HCT116 (cell line): ENCODE data around the gene NPTX1. TPM values are rescaled to one million over a fixed set of nuclear protein-coding genes. Genes with fewer than 3 reads are reported as not detected.

Experiments used
- ATAC-seq: fragments of 200-7000 bp; cut with Tn5 transposase; 2 replicates; pipeline ENCODE4 v1.9.1; 2020; ENCODE audit warnings: mild to moderate bottlenecking, moderate library complexity
- BruUV-seq: library from RNA; stranded (reverse); fragments of 400-500 nt; replicated peaks from 2 replicates; lab custom pipeline; 2021; lab: Mats Ljungman, UMichigan
- CTCF ChIA-PET: fragments of 300-600 bp; sonication (Branson Sonifier 250); formaldehyde crosslinking; loops from one replicate; lab custom pipeline; 2021; ENCODE audit warnings: antibody characterized with exemption; lab: Charles Lee
- POLR2A ChIA-PET: fragments of 300-600, 350-600 bp; sonication (Branson Sonifier 250); formaldehyde crosslinking; loops from one replicate; lab custom pipeline; 2021; ENCODE audit warnings: antibody characterized with exemption; lab: Charles Lee
- RAD21 ChIA-PET, 2 experiments: fragments of 300-600 bp; sonication (Branson Sonifier 250); formaldehyde crosslinking; loops; one replicate each; lab custom pipeline; 2023; ENCODE audit warnings: low total read pairs in 2 of 2; ENCODE audit not compliant: uncharacterized antibody in 2 of 2, unreplicated experiment in 2 of 2, low non-redundant PET in 1 of 2; lab: Charles Lee
- DNase-seq: peaks from one replicate; pipeline ENCODE4 v3.0.0-alpha.2; 2010; ENCODE audit warnings: low read depth, low spot score
- H2AFZ ChIP-seq: fragments of 200-600 bp; shearing (Covaris generic), sonication (generic); 2 replicates; pipeline ENCODE4 v1.6.1; 2017; ENCODE audit warnings: low read depth, mixed run types, mixed read lengths, antibody characterized with exemption, low read length; ENCODE audit not compliant: poor library complexity, severe bottlenecking
- H3K27ac ChIP-seq: 2 replicates; pipeline ENCODE4 v1.5.1; 2012; ENCODE audit warnings: low read depth, low read length
- H3K27me3 ChIP-seq: fragments of 200-600 bp; sonication (generic); 2 replicates; pipeline ENCODE4 v1.6.1; 2016; ENCODE audit warnings: mixed run types, low read length, mixed read lengths; ENCODE audit not compliant: insufficient read depth
- H3K36me3 ChIP-seq, 2 experiments: fragments of 200-500 bp in 1 of 2; fragments of 200-600 bp in 1 of 2; sonication (Bioruptor generic) in 1 of 2; sonication (generic) in 1 of 2; 2 replicates each; pipeline versions ENCODE4 v1.5.1 to v1.6.1; 2014 to 2016; ENCODE audit warnings: low read length in 2 of 2, inconsistent platforms in 1 of 2, mixed read lengths in 1 of 2, mixed run types in 1 of 2; ENCODE audit not compliant: insufficient read depth in 2 of 2, control insufficient read depth in 1 of 2
- H3K4me1 ChIP-seq, 2 experiments: fragments of 200-600 bp in 1 of 2; sonication (generic) in 1 of 2; 2 replicates each; pipeline versions ENCODE4 v1.5.1 to v1.6.1; 2012 to 2017; ENCODE audit warnings: low read length in 2 of 2, inconsistent platforms in 1 of 2, mild to moderate bottlenecking in 1 of 2, mixed read lengths in 1 of 2, mixed run types in 1 of 2, moderate library complexity in 1 of 2; ENCODE audit not compliant: insufficient read depth in 2 of 2, control insufficient read depth in 1 of 2
- H3K4me2 ChIP-seq: fragments of 200-600 bp; sonication (generic); 2 replicates; pipeline ENCODE4 v1.6.1; 2017; ENCODE audit warnings: mixed run types, low read length, mixed read lengths
- H3K4me3 ChIP-seq, 2 experiments: fragments of 200-600 bp in 1 of 2; sonication (generic) in 1 of 2; replicated peaks in 1 of 2; 2 replicates each; pipeline ENCODE4 v1.5.1; 2011 to 2016; ENCODE audit warnings: low read length in 2 of 2, control low read depth in 1 of 2, low read depth in 1 of 2, mild to moderate bottlenecking in 1 of 2, mixed read lengths in 1 of 2, mixed run types in 1 of 2
- H3K79me2 ChIP-seq: fragments of 200-600 bp; sonication (generic); 2 replicates; pipeline ENCODE4 v1.6.1; 2017; ENCODE audit warnings: mild to moderate bottlenecking, mixed run types, low read length, moderate library complexity, mixed read lengths; ENCODE audit not compliant: insufficient read depth
- H3K9ac ChIP-seq: fragments of 200-600 bp; sonication (generic); 2 replicates; pipeline ENCODE4 v1.6.1; 2016; ENCODE audit warnings: low read length, mixed read lengths
- H3K9me2 ChIP-seq: fragments of 200-600 bp; sonication (generic), shearing (Covaris generic); 2 replicates; pipeline ENCODE4 v1.6.1; 2017; ENCODE audit warnings: mixed run types, mild to moderate bottlenecking, moderate library complexity; ENCODE audit not compliant: insufficient read depth
- H3K9me3 ChIP-seq, 2 experiments: fragments of 200-500 bp in 1 of 2; fragments of 200-600 bp in 1 of 2; sonication (Bioruptor generic) in 1 of 2; sonication (generic) in 1 of 2; 2 replicates each; pipeline ENCODE4 v1.6.1; 2014 to 2017; ENCODE audit warnings: low read length in 2 of 2, mixed read lengths in 2 of 2, inconsistent platforms in 1 of 2, low read depth in 1 of 2, mild to moderate bottlenecking in 1 of 2, mixed run types in 1 of 2, moderate library complexity in 1 of 2; ENCODE audit not compliant: control insufficient read depth in 1 of 2, insufficient read depth in 1 of 2
- H4K20me1 ChIP-seq: fragments of 200-600 bp; sonication (generic), shearing (Covaris generic); 2 replicates; pipeline ENCODE4 v1.6.1; 2017; ENCODE audit warnings: mixed run types, mild to moderate bottlenecking, moderate library complexity; ENCODE audit not compliant: insufficient read depth
- CBX3 ChIP-seq: IDR thresholded peaks from 2 replicates; pipeline ENCODE4 v1.6.1; 2012; ENCODE audit warnings: low read depth
- CEBPB ChIP-seq: IDR thresholded peaks from 2 replicates; pipeline ENCODE4 v1.6.1; 2012; ENCODE audit warnings: low read depth
- ELF1 ChIP-seq: IDR thresholded peaks from 2 replicates; pipeline ENCODE4 v1.6.1; 2012; ENCODE audit warnings: low read depth, borderline replicate concordance
- JUND ChIP-seq: IDR thresholded peaks from 2 replicates; pipeline ENCODE4 v1.6.1; 2012
- POLR2A ChIP-seq: IDR thresholded peaks from 2 replicates; pipeline ENCODE4 v1.7.0; 2011; ENCODE audit warnings: borderline replicate concordance; ENCODE audit not compliant: insufficient read depth, insufficient read length; ENCODE audit errors: extremely low read depth
- POLR2AphosphoS5 ChIP-seq: IDR thresholded peaks from 2 replicates; pipeline ENCODE4 v1.6.1; 2011; ENCODE audit warnings: mild to moderate bottlenecking, low read depth, low read length, moderate library complexity
- RAD21 ChIP-seq: IDR thresholded peaks from 2 replicates; pipeline ENCODE4 v1.6.1; 2012; ENCODE audit warnings: low read depth, mild to moderate bottlenecking
- REST ChIP-seq: IDR thresholded peaks from 2 replicates; pipeline ENCODE4 v1.6.1; 2012; ENCODE audit warnings: low read depth
- SIN3A ChIP-seq: IDR thresholded peaks from 2 replicates; pipeline ENCODE4 v1.6.1; 2012; ENCODE audit warnings: low read depth
- SP1 ChIP-seq: IDR thresholded peaks from 2 replicates; pipeline ENCODE4 v1.6.1; 2012; ENCODE audit warnings: low read depth
- SRF ChIP-seq: IDR thresholded peaks from 2 replicates; pipeline ENCODE4 v1.6.1; 2012; ENCODE audit warnings: low read depth
- YY1 ChIP-seq: IDR thresholded peaks from 2 replicates; pipeline ENCODE4 v1.6.1; 2011; ENCODE audit warnings: low read length, low read depth, moderate library complexity, mild to moderate bottlenecking; ENCODE audit not compliant: insufficient replicate concordance; ENCODE audit errors: extremely low read depth
- ZFX ChIP-seq: fragments of 450-650 bp; IDR thresholded peaks from 2 replicates; pipeline ENCODE4 v1.6.1; 2017
- ZNF274 ChIP-seq: fragments of 200-500 bp; sonication (Bioruptor generic); IDR thresholded peaks from 2 replicates; pipeline ENCODE4 v1.6.1; 2014; ENCODE audit warnings: mild to moderate bottlenecking, low read depth, low read length, inconsistent platforms
- intact Hi-C: fragments of 100-400 bp; cut with micrococcal nuclease; formaldehyde crosslinking; loops from 2 replicates; pipeline ENCODE4 v1.10.0; 2022
- total RNA-seq: library from RNA; stranded (reverse); gene quantifications from one replicate; pipeline ENCODE4 v1.2.1, GENCODE V29; 2021; ENCODE audit not compliant: unreplicated experiment
- TF ChIP-seq, protein P1 (sequence below): IDR thresholded peaks from 2 replicates; pipeline ENCODE4 v1.6.1; 2012
- TF ChIP-seq, protein P2 (sequence below): IDR thresholded peaks from 2 replicates; pipeline ENCODE4 v1.6.1; 2012

Gene NPTX1
- total RNA-seq, 1 experiment from 2014 or later = 0.15 TPM

DNA sequence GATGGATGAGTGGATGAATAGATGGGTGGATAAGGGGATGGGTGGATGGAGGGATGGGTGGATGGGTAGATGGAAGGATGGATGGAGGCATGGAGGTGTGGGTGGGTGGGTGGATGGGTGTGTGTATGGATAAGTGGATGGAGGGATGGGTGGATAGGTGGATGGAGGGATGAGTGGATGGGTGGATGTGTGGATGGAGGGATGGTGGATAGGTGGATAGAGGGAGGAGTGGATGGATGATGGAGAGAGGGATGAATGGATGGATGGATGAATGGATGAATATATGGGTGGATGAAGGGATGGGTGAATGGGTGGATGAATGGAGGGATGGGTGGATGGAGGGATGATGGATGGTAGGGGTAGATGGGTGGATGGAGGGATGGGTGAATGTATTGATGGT is 27.5 kb upstream of the NPTX1 start:
- no peaks in the 10 kb centered on the region for H3K36me3 ChIP-seq
- intact Hi-C loops = no loop called here
- no peaks in the 10 kb centered on the region for H3K79me2 ChIP-seq
- no TSS peak for BruUV-seq
- no peaks in the 10 kb centered on the region for H3K9me3 ChIP-seq
- no peak overlapping the region for H3K4me3 ChIP-seq
- ChIA-PET CTCF (no interaction called here), POLR2A (no interaction called here), RAD21 (no interaction called here)
- H3K9ac ChIP-seq = no peak overlapping the region
- ATAC-seq = no peak
- peaks cover 26% of the 10 kb centered on the region; the same call in 1 of the 2 replicates for H3K27me3 ChIP-seq
- no peak overlapping the region for H3K4me2 ChIP-seq
- H4K20me1 ChIP-seq = no peaks in the 10 kb centered on the region
- H3K27ac ChIP-seq = no peak overlapping the region
- TF ChIP-seq SP1 (no peak), ZFX (no peak), REST (no peak), CBX3 (no peak), POLR2A (no peak), SIN3A (no peak)
- TF ChIP-seq, protein P1, sequence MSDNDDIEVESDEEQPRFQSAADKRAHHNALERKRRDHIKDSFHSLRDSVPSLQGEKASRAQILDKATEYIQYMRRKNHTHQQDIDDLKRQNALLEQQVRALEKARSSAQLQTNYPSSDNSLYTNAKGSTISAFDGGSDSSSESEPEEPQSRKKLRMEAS = no peak
- no peaks in the 10 kb centered on the region for H3K9me2 ChIP-seq
- no peak overlapping the region for H2AFZ ChIP-seq
- no peak for DNase-seq
- no peaks in the 10 kb centered on the region for H3K4me1 ChIP-seq

- Histone ChIP-seq H3K27me3 (peaks cover 25% of the 10 kb centered on the region; the same call in 1 of the 2 replicates), H3K79me2 (no peaks in the 10 kb centered on the region)
- no peak for DNase-seq
- no peak for TF ChIP-seq SIN3A
- no peak for TF ChIP-seq SRF
- no peak for TF ChIP-seq SP1
- no peak for TF ChIP-seq ZFX
- TF ChIP-seq, protein P1 = no peak
- TF ChIP-seq JUND = no peak
- no peak for TF ChIP-seq YY1
- TF ChIP-seq, protein P2, sequence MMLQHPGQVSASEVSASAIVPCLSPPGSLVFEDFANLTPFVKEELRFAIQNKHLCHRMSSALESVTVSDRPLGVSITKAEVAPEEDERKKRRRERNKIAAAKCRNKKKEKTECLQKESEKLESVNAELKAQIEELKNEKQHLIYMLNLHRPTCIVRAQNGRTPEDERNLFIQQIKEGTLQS = no peak
- TF ChIP-seq CEBPB = no peak
- no peak for TF ChIP-seq ELF1
- no peak for TF ChIP-seq RAD21
- no peak for TF ChIP-seq CBX3
- TF ChIP-seq POLR2AphosphoS5 = no peak
- no peak for TF ChIP-seq ZNF274
- TF ChIP-seq, all 23 proteins: peak for 0
- Histone ChIP-seq H3K9me2 (no peaks in the 10 kb centered on the region), H3K4me3 (no peak overlapping the region), H2AFZ (no peak overlapping the region), H3K4me1 (no peaks in the 10 kb centered on the region), H3K9me3 (no peaks in the 10 kb centered on the region), H3K9ac (no peak overlapping the region), H3K4me2 (no peak overlapping the region), H4K20me1 (no peaks in the 10 kb centered on the region), H3K27ac (no peak overlapping the region), H3K36me3 (no peaks in the 10 kb centered on the region)
- ChIA-PET POLR2A (no interaction called here), CTCF (no interaction called here), RAD21 (no interaction called here)
- ATAC-seq = no peak
- intact Hi-C loops = no loop called here
- no TSS peak for BruUV-seq
Measured at GRCh38 chr17:80503031-80503430, 26.6 kb upstream of the NPTX1 start.
